HepG2 (cell line): ENCODE data around the gene CKS1B. TPM values are rescaled to one million over a fixed set of nuclear protein-coding genes. Genes with fewer than 3 reads are reported as not detected.

Experiments
- CBX1 ChIP-seq: IDR thresholded peaks from one replicate; pipeline ENCODE4 v1.6.1; 2016; ENCODE audit warnings: antibody characterized with exemption, low read depth
- CENPX ChIP-seq: sonication (generic); formaldehyde crosslinking; IDR thresholded peaks from 2 replicates; pipeline ENCODE4 v1.9.0; 2021; ENCODE audit warnings: mild to moderate bottlenecking, missing genetic modification reagents, moderate library complexity
- ELF3 ChIP-seq: IDR thresholded peaks from 2 replicates; pipeline ENCODE4 v1.6.1; 2016; ENCODE audit warnings: missing genetic modification reagents, missing compliant biosample characterization
- FOXK2 ChIP-seq: fragments of 450-650 bp; IDR thresholded peaks from 2 replicates; pipeline ENCODE4 v1.6.1; 2016
- GATAD2A ChIP-seq: IDR thresholded peaks from 2 replicates; pipeline ENCODE4 v1.6.1; 2016
- HMG20A ChIP-seq: IDR thresholded peaks from 2 replicates; pipeline ENCODE4 v1.6.1; 2016; ENCODE audit warnings: borderline replicate concordance
- JDP2 ChIP-seq: sonication (generic); formaldehyde crosslinking; IDR thresholded peaks from 2 replicates; pipeline ENCODE4 v1.8.1; 2022; ENCODE audit warnings: missing genetic modification reagents, borderline replicate concordance
- KMT2A ChIP-seq: sonication (generic); formaldehyde crosslinking; IDR thresholded peaks from 2 replicates; pipeline ENCODE4 v1.4.0; 2020; ENCODE audit warnings: missing genetic modification reagents
- MAFF ChIP-seq: IDR thresholded peaks from 2 replicates; pipeline ENCODE4 v1.6.1; 2011; ENCODE audit warnings: low read depth, low read length, improper control_type of control experiment
- POLR2A ChIP-seq, 2 experiments: IDR thresholded peaks; 2 replicates each; pipeline ENCODE4 v1.6.1; 2011; ENCODE audit warnings: low read depth in 2 of 2, low read length in 2 of 2, mild to moderate bottlenecking in 1 of 2, moderate library complexity in 1 of 2; ENCODE audit not compliant: insufficient read depth in 1 of 2
- RBM22 ChIP-seq: fragments of 200-400 bp; formaldehyde crosslinking; optimal IDR thresholded peaks from 2 replicates; pipeline ENCODE3; 2017; ENCODE audit warnings: mild to moderate bottlenecking, low read length, moderate library complexity
- RCOR2 ChIP-seq: IDR thresholded peaks from 2 replicates; pipeline ENCODE4 v1.6.1; 2016; ENCODE audit warnings: missing biosample characterization, missing genetic modification reagents
- TBP ChIP-seq: sonication (generic); formaldehyde crosslinking; IDR thresholded peaks from 2 replicates; pipeline ENCODE4 v1.5.0; 2020; ENCODE audit warnings: missing genetic modification reagents
- ZNF292 ChIP-seq: sonication (generic); formaldehyde crosslinking; IDR thresholded peaks from 2 replicates; pipeline ENCODE4 v1.8.1; 2022; ENCODE audit warnings: mild to moderate bottlenecking, low read depth, missing genetic modification reagents, borderline replicate concordance
- ZNF547 ChIP-seq: sonication (generic); formaldehyde crosslinking; IDR thresholded peaks from 2 replicates; pipeline ENCODE4 v1.5.1; 2020; ENCODE audit warnings: mild to moderate bottlenecking, missing genetic modification reagents
- ZNF782 ChIP-seq: sonication (generic); formaldehyde crosslinking; IDR thresholded peaks from 2 replicates; pipeline ENCODE4 v1.4.0; 2020; ENCODE audit warnings: missing genetic modification reagents, mild to moderate bottlenecking, borderline replicate concordance
- ZNF790 ChIP-seq: sonication (generic); formaldehyde crosslinking; IDR thresholded peaks from 2 replicates; pipeline ENCODE4 v1.8.0; 2022; ENCODE audit warnings: missing genetic modification reagents, mild to moderate bottlenecking, borderline replicate concordance
- ZNF839 ChIP-seq: sonication (generic); formaldehyde crosslinking; IDR thresholded peaks from 2 replicates; pipeline ENCODE4 v1.4.0; 2020; ENCODE audit warnings: missing genetic modification reagents, mild to moderate bottlenecking, borderline replicate concordance
- polyA plus RNA-seq, 8 experiments: library from polyadenylated mRNA; depleted of rRNA in 3 of 8; stranded (reverse) in 7 of 8; unstranded in 1 of 8; fragments of >200 nt; fragmentation: Illumina TruSeq in 4 of 8; extraction: Trizol in 4 of 8; gene quantifications; 2 replicates each; pipeline versions ENCODE4 v1.2.1 to v1.2.3, GENCODE V29; 2011 to 2016; ENCODE audit warnings: low read depth in 4 of 8, missing spikeins in 1 of 8, mixed read lengths in 1 of 8; ENCODE audit not compliant: insufficient read depth in 1 of 8
- total RNA-seq, 5 experiments: library from RNA; depleted of rRNA; stranded (reverse); fragments of >200 nt; fragmentation: Illumina TruSeq; extraction: Trizol; gene quantifications; 2 replicates each; pipeline ENCODE4 v1.2.3, GENCODE V29; 2016; ENCODE audit warnings: low read depth in 1 of 5
- TF ChIP-seq, protein P1 (sequence below): sonication (generic); formaldehyde crosslinking; IDR thresholded peaks from 2 replicates; pipeline ENCODE4 v1.8.1; 2022; ENCODE audit warnings: mild to moderate bottlenecking, missing genetic modification reagents
- TF ChIP-seq, protein P2 (sequence below): sonication (generic); formaldehyde crosslinking; IDR thresholded peaks from 2 replicates; pipeline ENCODE4 v1.4.0; 2020; ENCODE audit warnings: low read depth, missing genetic modification reagents
- TF ChIP-seq, protein P3 (sequence below): sonication (generic); formaldehyde crosslinking; IDR thresholded peaks from 2 replicates; pipeline ENCODE4 v1.8.0; 2022; ENCODE audit warnings: missing genetic modification reagents, mild to moderate bottlenecking, borderline replicate concordance
- TF ChIP-seq, protein P4 (sequence below): sonication (generic); formaldehyde crosslinking; IDR thresholded peaks from 2 replicates; pipeline ENCODE4 v1.8.1; 2023; ENCODE audit warnings: mild to moderate bottlenecking, missing genetic modification reagents, borderline replicate concordance
- TF ChIP-seq, protein P5 (sequence below): sonication (generic); formaldehyde crosslinking; IDR thresholded peaks from 2 replicates; pipeline ENCODE4 v1.8.1; 2022; ENCODE audit warnings: low read depth, mild to moderate bottlenecking, missing genetic modification reagents

Gene CKS1B
- total and polyA plus RNA-seq, 2 of the 13 experiments (the other 11 are each of a cell fraction or from before 2014, with no cell fraction given) = 217 to 222 TPM

DNA sequence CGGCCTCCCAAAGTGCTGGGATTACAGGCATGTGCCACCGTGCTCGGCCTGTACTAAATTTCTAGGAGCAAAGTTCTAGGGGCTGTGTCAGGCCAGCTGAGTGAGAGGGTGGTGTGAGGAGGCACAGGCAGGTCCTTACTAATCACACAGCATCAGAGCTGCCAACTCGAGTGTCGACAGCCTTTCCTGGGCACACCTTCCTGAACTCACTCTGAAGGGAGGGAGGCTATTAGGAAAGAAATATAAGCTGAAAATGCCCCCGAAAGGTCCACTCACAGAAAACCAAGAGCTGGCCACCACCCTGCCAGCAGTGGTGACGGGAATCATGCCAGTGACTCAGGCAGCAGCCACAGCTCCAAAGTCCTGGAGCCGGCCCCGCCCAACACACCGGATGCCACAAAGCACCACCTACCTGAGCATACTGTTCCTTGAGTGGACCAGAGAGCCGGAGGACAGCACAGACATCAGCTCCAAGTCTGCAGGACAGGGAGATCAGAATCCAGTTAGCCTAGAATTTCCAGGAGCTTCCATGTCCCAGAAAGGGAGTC, 42.5 kb upstream of the CKS1B start (continued):
- TF ChIP-seq, protein P1, sequence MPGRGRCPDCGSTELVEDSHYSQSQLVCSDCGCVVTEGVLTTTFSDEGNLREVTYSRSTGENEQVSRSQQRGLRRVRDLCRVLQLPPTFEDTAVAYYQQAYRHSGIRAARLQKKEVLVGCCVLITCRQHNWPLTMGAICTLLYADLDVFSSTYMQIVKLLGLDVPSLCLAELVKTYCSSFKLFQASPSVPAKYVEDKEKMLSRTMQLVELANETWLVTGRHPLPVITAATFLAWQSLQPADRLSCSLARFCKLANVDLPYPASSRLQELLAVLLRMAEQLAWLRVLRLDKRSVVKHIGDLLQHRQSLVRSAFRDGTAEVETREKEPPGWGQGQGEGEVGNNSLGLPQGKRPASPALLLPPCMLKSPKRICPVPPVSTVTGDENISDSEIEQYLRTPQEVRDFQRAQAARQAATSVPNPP (CRISPR knock-in tag) = no peak
- TF ChIP-seq, protein P2, sequence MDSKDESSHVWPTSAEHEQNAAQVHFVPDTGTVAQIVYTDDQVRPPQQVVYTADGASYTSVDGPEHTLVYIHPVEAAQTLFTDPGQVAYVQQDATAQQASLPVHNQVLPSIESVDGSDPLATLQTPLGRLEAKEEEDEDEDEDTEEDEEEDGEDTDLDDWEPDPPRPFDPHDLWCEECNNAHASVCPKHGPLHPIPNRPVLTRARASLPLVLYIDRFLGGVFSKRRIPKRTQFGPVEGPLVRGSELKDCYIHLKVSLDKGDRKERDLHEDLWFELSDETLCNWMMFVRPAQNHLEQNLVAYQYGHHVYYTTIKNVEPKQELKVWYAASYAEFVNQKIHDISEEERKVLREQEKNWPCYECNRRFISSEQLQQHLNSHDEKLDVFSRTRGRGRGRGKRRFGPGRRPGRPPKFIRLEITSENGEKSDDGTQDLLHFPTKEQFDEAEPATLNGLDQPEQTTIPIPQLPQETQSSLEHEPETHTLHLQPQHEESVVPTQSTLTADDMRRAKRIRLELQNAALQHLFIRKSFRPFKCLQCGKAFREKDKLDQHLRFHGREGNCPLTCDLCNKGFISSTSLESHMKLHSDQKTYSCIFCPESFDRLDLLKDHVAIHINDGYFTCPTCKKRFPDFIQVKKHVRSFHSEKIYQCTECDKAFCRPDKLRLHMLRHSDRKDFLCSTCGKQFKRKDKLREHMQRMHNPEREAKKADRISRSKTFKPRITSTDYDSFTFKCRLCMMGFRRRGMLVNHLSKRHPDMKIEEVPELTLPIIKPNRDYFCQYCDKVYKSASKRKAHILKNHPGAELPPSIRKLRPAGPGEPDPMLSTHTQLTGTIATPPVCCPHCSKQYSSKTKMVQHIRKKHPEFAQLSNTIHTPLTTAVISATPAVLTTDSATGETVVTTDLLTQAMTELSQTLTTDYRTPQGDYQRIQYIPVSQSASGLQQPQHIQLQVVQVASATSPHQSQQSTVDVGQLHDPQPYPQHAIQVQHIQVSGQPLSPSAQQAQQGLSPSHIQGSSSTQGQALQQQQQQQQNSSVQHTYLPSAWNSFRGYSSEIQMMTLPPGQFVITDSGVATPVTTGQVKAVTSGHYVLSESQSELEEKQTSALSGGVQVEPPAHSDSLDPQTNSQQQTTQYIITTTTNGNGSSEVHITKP (CRISPR knock-in tag) = peak; percentile 93
- no peak for TF ChIP-seq FOXK2
- TF ChIP-seq, protein P3, sequence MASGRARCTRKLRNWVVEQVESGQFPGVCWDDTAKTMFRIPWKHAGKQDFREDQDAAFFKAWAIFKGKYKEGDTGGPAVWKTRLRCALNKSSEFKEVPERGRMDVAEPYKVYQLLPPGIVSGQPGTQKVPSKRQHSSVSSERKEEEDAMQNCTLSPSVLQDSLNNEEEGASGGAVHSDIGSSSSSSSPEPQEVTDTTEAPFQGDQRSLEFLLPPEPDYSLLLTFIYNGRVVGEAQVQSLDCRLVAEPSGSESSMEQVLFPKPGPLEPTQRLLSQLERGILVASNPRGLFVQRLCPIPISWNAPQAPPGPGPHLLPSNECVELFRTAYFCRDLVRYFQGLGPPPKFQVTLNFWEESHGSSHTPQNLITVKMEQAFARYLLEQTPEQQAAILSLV (CRISPR knock-in tag) = 0 out of 2 replicates have a peak, but pooled peaks have one; percentile 48
- TF ChIP-seq MAFF = no peak
- TF ChIP-seq RBM22 = no peak
- no peak for TF ChIP-seq ZNF782 (CRISPR knock-in tag)
- TF ChIP-seq JDP2 (CRISPR knock-in tag) = no peak
- no peak for TF ChIP-seq KMT2A
- TF ChIP-seq HMG20A (CRISPR knock-in tag) = peak; percentile 8; the same call in 1 of the 2 replicates
- TF ChIP-seq ZNF790 (CRISPR knock-in tag) = no peak
- peak; percentile 64; the same call in 1 of the 2 replicates for TF ChIP-seq ELF3 (CRISPR knock-in tag)
- TF ChIP-seq GATAD2A (CRISPR knock-in tag) = peak; percentile 75
- no peak for TF ChIP-seq ZNF839 (CRISPR knock-in tag)
- TF ChIP-seq, protein P4, sequence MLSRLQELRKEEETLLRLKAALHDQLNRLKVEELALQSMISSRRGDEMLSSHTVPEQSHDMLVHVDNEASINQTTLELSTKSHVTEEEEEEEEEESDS (CRISPR knock-in tag) = no peak
- TF ChIP-seq CENPX (CRISPR knock-in tag) = no peak
- TF ChIP-seq, protein P5, sequence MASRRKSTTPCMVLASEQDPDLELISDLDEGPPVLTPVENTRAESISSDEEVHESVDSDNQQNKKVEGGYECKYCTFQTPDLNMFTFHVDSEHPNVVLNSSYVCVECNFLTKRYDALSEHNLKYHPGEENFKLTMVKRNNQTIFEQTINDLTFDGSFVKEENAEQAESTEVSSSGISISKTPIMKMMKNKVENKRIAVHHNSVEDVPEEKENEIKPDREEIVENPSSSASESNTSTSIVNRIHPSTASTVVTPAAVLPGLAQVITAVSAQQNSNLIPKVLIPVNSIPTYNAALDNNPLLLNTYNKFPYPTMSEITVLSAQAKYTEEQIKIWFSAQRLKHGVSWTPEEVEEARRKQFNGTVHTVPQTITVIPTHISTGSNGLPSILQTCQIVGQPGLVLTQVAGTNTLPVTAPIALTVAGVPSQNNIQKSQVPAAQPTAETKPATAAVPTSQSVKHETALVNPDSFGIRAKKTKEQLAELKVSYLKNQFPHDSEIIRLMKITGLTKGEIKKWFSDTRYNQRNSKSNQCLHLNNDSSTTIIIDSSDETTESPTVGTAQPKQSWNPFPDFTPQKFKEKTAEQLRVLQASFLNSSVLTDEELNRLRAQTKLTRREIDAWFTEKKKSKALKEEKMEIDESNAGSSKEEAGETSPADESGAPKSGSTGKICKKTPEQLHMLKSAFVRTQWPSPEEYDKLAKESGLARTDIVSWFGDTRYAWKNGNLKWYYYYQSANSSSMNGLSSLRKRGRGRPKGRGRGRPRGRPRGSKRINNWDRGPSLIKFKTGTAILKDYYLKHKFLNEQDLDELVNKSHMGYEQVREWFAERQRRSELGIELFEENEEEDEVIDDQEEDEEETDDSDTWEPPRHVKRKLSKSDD = no peak
- peak; percentile 77; the same call in 1 of the 2 replicates for TF ChIP-seq ZNF292
- TF ChIP-seq TBP (CRISPR knock-in tag) = no peak
- TF ChIP-seq RCOR2 (CRISPR knock-in tag) = no peak
- peak; percentile 59; the same call in 1 of the 2 replicates for TF ChIP-seq ZNF547 (CRISPR knock-in tag)
- peak; percentile 77 to 83 for TF ChIP-seq POLR2A (IDR thresholded peaks at IDR 0.05; ENCODE audit: insufficient read depth in 1 of 2, low read depth in 2 of 2, low read length in 2 of 2)
- TF ChIP-seq CBX1 = peak; percentile 14
